ENCODE measurements around the gene SENP7.

GRCh38 chr3:101454629-101455028, 58.4 kb downstream of the SENP7 start:
- no peak for TF ChIP-seq CTCF (conservative IDR thresholded peaks at IDR 0.05; ENCODE audit: low read depth in 2 of 2)
- no peak for TF ChIP-seq POLR2AphosphoS5 (IDR thresholded peaks at IDR 0.05; ENCODE audit: low read depth)
